HUDEP-2 (cell line): ENCODE data around the gene ATRAID.
A peak's percentile ranks its signal among the peaks of the same experiment; 100 is the strongest.
"Not testable (repeated sequence)": the region's sequence is repeated elsewhere in the genome, so short reads cannot be mapped to it uniquely, and the experiment has no call there.

ENCODE experiments used
- DNase-seq, 76 experiments: peaks; one replicate each; lab custom pipeline; 2025; ENCODE audit not compliant: unreplicated experiment in 76 of 76; lab: John Stamatoyannopoulos, UW

ATRAID gene

GRCh38 chr2:27211943-27212625, at the start of gene ATRAID, which contains the start of gene SLC5A6:
TSS of gene ATRAID (plus strand) at chr2:27212041. CDS start at chr2:27212369, 328 bp downstream.
TSS of gene SLC5A6 (minus strand) at chr2:27212268. CDS start at chr2:27207650, 4,618 bp downstream.
- DNase-seq: peak in 74 of 76 experiments; percentile 4 to 92 (median 74)

GRCh38 chr2:27162151-27163121, 49.4 kb upstream of the ATRAID start:
- no peak for DNase-seq

- no peak for DNase-seq
These were observed 46.7 kb upstream of the ATRAID start for GRCh38 chr2:27164960-27165763.

- DNase-seq: no peak
These were observed 41.1 kb upstream of the ATRAID start for GRCh38 chr2:27170581-27171337.

- DNase-seq: no peak
These were observed 40.4 kb upstream of the ATRAID start for GRCh38 chr2:27171351-27171848.

GRCh38 chr2:27174638-27175037, 37.2 kb upstream of the ATRAID start:
- DNase-seq: no peak

- no peak for DNase-seq
These were observed 36.5 kb upstream of the ATRAID start for GRCh38 chr2:27175330-27175729.

- not testable (repeated sequence) for DNase-seq
These were observed 36.1 kb upstream of the ATRAID start for GRCh38 chr2:27175781-27176180.

- DNase-seq: no peak
These were observed 34.1 kb upstream of the ATRAID start for GRCh38 chr2:27177441-27178351.

GRCh38 chr2:27178469-27178868, 33.4 kb upstream of the ATRAID start:
- no peak for DNase-seq

GRCh38 chr2:27179344-27180000, 32.4 kb upstream of the ATRAID start:
- no peak for DNase-seq

- no peak for DNase-seq
These were observed 29.5 kb upstream of the ATRAID start for GRCh38 chr2:27182346-27182745.

- DNase-seq: no peak
These were observed 27.7 kb upstream of the ATRAID start for GRCh38 chr2:27184115-27184514.

GRCh38 chr2:27185331-27186026, 26.4 kb upstream of the ATRAID start:
- peak in 1 of 76 experiments; percentile 13 for DNase-seq

- DNase-seq: no peak
These were observed 25.1 kb upstream of the ATRAID start for GRCh38 chr2:27186613-27187345.

GRCh38 chr2:27189989-27190388, 21.9 kb upstream of the ATRAID start:
- DNase-seq: no peak
